GM18907 (cell line): ENCODE results near the gene TBC1D5.
"Not testable (repeated sequence)": the region's sequence is repeated elsewhere in the genome, so short reads cannot be mapped to it uniquely, and the experiment has no call there.

ENCODE experiments used
- ATAC-seq: cut with Tn5 transposase; IDR thresholded peaks from one replicate; pipeline ENCODE4 v1.9.1; 2021; ENCODE audit warnings: mild to moderate bottlenecking, moderate library complexity; ENCODE audit not compliant: unreplicated experiment

The TBC1D5 gene

DNA sequence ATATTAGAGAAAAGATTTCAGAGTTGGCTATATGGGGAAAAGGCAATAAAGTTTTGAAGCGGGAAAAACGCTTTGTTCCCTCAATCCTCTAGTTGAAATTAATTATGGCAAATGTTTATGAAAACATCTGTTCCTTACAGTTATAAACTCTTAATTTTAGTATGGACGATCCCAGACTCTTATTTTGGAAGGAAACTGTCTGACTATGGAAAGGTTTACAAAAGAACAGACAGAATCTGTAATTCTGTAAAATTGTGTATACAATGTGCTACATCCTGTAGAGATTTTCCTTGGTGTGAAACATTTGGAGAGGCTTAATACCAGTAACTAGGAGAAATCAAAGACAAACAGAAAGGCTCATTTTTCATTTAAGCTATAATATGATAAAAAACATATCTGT is 311.8 kb downstream of the TBC1D5 start:
- no peak for ATAC-seq

DNA sequence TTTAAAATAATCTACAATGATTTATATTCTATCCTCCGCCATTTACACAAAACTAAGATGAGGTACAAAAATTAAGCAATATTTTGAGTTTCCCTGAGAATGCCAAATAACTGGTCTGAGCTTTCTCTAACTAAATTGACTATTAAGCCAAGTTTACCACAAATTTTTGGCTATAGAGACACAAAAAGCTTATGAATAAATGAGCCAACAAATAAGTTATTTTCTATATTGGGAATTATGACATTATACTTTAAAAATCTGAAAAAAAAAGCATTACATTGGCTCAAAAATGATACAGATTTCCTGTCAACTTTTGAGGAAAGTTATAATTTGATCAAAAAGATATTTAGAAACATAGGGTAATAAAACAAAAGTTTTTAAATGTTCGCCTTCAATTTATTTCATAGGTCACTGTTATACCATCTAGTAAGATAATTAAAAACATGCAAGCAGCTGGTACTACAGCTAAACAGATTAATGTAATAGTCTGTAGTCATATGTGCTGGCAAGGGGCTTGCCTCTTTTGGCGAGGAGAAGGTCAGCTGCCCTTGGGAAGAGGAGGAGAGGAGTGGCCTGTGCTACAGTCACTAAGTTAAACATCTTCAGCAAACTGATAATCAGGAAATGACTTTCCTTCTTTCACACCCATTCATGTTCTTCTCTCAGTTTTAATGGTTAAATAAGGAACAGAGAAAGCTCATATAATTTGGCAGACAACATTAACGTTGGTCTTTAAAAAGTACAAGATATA is 318.5 kb downstream of the TBC1D5 start:
- ATAC-seq: no peak

DNA sequence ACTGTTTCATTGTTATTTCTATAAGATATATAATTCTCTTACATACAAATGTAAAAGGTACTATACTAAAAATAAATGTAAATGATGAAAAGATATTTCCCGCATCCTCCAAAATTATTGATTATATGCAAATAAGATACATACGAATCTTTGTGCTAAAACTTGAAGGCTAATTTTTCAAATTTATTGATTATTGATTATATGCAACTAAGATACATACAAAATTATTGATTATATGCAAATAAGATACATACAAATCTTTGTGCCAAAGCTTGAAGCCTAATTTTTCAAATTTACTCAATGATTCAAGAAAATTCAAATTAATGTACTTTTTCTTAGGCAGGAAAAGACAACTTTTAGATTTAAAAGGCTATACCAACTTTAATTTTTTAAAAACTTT is 319.8 kb downstream of the TBC1D5 start:
- no peak for ATAC-seq

DNA sequence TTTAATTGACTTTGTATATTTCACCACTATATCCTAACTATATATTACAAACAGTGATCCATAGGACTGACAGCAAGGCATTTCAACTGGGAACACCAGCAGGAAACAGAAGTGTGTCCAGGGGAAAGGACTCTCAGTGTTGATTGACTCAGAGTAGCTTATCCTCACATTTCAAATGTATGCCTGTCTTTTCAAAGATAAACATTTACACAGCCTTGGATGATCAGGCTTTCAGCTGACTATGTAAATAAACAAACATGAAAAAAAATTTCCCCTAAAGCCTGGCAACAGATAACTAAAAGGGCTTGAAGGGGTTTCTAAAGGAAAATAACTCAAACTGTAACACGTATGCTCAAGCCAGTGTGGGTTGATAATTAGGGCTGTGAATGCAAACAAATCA is 321.8 kb downstream of the TBC1D5 start:
- ATAC-seq: no peak

GRCh38 chr3:17412950-17413530 is 329.4 kb downstream of the TBC1D5 start:
- ATAC-seq: peak; percentile 84

DNA sequence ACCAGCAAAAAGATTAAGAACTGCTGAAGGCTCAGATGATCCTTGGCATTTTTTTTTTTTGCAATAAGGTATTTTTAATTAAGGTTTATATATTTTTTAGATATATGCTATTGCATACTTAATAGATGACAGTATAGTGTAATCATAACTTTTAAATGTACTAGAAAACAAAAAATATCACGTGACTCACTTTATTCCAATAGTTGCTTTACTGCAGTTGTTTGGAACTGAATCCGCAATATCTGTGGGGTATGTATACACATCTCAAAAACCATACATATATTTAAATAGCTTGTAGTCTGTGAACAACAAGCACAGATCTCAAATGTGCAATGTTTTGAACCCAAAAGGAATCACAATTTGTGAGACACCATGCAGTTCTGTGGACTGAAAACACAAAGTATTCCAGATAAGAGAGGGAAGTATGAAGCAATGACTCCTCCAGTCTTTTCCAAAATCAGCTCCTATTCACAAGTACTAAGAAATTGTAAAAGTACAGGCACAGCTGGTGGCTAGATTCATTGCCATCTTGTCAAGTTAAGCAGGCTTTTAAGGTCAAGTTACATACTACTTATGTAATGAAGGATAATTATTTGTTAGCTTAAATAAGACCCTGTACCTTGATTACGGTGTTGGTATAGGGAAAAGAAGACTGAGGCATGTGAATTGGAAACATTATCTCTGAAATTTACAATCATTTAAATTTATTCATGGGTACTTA is 331.1 kb downstream of the TBC1D5 start:
- no peak for ATAC-seq

- ATAC-seq: no peak
Measured at GRCh38 chr3:17407576-17407975, 334.9 kb downstream of the TBC1D5 start.

GRCh38 chr3:17404548-17404947 is 337.9 kb downstream of the TBC1D5 start:
- no peak for ATAC-seq

DNA sequence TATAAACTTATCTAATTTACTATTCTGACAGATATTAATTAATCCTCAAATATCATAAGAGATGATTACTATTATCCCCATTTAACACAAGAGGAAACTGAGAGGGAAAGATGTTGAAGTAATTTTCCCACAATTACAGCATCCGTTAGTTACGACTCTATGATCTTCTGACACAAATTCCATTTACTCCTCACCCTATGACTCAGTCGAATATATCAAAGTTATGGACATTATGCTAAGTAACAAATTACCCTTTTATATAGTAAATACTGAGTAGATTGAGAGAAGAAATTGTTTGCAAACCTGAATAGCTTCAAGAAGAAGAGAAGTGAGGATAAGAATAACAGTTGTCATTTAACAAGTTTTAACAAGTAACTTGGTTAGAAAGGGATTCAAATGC is 340.0 kb downstream of the TBC1D5 start:
- ATAC-seq: no peak

GRCh38 chr3:17401912-17402311 is 340.5 kb downstream of the TBC1D5 start:
- ATAC-seq: no peak

DNA sequence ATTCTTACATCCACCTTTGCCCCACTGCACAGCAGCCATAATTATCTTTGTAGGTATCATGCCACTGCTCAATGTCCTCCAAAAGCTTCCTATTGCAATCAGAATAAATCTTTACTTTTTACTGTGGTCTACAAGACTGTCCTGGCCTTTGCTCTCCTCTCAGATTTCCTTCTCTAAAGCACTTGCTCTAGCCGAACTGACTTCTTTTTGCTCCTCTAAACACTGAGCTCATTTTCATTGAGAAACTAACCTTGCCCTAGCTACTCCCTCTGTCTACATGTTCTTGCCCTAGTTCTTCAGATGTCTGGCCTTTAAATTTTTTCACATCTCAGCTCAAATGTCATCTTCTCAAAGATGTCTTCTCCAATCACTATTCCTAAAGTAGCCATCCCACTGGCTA is 342.8 kb downstream of the TBC1D5 start:
- ATAC-seq: peak; percentile 38

GRCh38 chr3:17398959-17399551 is 343.4 kb downstream of the TBC1D5 start:
- ATAC-seq: peak; percentile 94

DNA sequence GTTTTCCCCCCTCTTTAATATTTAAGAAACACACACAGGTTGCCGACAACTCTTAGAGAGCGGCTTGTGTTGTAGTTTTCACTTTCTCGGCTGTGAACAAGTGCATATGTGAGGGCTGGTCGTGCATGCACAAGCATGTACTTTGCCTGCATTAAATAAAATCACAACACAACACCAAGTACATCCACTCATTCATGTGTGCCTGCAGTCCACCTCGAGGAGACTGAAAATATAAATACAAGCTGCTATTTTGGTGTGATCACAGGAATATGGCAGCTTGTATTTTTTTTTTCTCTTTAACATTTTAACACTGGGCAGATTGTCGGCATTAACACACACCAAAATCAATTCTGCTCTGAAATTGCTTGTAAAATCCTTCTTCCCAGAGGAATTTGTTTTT is 346.4 kb downstream of the TBC1D5 start:
- ATAC-seq: no peak

DNA sequence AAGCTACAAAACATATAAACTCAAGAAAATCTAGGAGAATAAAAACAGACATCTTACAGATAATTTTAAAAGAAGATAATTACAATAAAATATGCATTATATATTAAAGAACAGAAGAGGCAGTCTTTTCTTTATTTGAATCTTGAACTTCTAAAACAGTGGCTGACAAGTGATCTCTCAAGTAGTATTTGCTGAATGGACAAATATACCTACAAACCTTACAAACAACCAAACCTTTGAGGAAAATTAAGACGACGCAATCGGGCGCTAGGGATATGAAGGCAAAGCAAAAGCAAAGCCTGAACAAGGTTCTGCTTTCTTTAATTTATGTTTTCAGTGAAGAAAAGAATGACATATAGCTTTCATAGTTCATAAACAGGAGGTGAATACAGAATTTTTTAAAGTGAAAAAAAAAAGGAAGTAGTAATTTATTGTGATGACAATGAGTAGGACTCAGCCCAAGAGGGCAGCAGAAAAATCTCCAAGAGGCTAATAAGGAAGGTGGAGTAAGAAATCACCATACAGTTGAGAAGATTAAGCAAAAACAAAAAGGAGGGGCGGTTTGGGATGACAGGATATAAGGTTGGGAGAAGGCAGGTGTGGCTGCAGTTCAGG is 347.8 kb downstream of the TBC1D5 start:
- ATAC-seq: no peak

GRCh38 chr3:17392516-17392915 is 349.9 kb downstream of the TBC1D5 start:
- not testable (repeated sequence) for ATAC-seq

DNA sequence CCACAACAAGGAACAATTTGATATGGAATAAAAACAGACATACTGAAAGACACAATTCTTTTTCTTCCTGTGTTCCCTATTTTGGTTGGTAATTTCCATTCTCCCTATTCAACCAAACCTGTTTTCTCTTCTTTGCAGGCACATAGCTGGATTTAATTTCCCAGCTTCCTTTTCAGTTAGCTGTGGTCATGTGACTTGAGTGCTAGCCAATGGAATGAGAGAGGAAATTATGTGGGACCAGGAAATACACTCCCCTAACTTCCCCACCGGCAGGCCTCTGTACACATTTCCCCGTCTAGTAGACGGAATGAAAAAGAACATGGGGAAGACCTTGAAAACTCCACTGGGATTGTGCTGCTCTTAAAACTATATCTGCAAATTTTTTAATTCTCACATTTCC is 351.6 kb downstream of the TBC1D5 start:
- no peak for ATAC-seq

GRCh38 chr3:17387108-17387507 is 355.3 kb downstream of the TBC1D5 start:
- ATAC-seq: no peak

DNA sequence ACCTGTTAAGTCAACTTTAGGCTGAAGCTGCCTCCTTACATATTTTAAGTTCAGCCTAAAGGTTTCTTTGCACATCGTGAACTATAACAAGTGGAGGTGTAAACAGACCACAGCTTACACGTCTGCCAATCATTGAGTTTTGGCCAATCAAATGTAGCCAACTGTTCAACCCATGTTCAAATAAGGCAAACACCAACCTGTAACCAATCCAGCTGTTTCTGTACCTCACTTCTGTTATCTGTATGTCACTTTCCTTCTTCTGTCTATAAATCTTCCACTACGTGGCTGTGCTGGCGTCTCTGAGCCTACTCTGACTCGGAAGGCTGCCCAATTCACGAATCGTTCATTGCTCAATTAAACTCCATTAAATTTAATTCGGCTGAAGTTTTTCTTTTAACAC is 356.0 kb downstream of the TBC1D5 start:
- ATAC-seq: no peak

DNA sequence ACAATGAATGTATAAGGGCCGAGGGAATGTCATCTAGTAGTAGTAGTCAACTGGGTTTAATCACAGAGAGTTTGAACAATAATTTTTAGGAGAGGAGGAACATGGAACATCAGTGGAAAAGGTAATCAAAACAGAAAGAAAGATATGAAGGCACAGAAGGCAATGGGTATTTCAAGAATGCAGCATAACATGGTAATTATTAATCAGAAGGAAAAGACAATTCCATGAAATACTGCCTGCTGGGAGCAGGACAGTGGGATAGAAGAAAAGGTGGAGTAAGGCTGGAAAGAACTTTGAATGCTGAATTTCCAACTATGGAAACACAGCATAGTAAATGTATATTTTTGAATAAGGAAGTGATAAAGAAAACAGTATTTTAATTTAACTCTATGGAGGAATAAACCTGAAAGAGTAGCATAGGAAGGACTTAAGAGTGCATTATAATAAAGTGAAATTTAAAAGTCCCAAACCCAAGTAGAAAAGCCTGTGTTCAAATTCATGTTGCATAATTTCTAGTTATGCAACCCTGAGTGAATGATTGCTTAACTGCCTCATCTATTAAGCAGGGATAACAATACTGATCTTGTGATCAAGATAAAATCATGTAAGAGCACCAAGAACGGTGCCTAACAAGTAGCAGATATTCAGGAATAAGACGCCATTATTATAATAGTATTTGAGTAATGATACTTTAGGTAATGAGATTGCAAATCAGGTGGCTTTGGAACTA is 357.7 kb downstream of the TBC1D5 start:
- no peak for ATAC-seq

DNA sequence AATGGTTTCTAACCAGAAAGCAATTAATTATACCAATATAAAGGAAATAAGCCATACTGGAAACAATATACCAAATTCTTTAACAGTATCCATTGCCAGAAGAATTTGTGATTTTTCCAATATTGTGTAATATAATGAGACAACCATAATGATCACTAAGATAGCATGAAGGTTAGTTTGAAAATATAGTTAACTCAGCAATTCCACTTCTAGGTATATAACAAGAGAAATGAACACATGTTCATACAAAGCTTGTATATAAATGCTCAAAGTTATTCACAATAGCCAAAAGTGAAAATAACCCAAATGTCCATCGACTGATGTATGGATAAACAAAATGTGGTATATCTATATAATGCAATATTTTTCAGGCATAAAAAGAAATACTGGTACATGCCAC is 369.1 kb downstream of the TBC1D5 start:
- no peak for ATAC-seq
